ENCODE results near the gene WFDC13. TPM values are rescaled to one million over a fixed set of nuclear protein-coding genes. Genes with fewer than 3 reads are reported as not detected.

The WFDC13 gene
- total RNA-seq, 1 donor from 2014 or later, result not detected

Small RNAs within 50 kb of the gene (small RNA-seq; reads per million reads assigned to genes)
- gene MIR3617 (not detected), gene SPINT5P (not detected)

Other genes with a start within 250 kb of the WFDC13 start
- gene WFDC2, start 232.3 kb upstream of the WFDC13 start, total RNA-seq, result 3.3 TPM
- gene SPINT3, start 186.4 kb upstream of the WFDC13 start, total RNA-seq, result not detected
- gene WFDC6, start 162.6 kb upstream of the WFDC13 start, total RNA-seq, result not detected
- not detected for gene EPPIN, start 154.6 kb upstream of the WFDC13 start, total RNA-seq
- gene WFDC8, start 122.8 kb upstream of the WFDC13 start, total RNA-seq, result not detected
- not detected for gene WFDC10A, start 72.3 kb upstream of the WFDC13 start, total RNA-seq
- not detected for gene WFDC9, start 70.8 kb upstream of the WFDC13 start, total RNA-seq
- not detected for gene WFDC11, start 31.8 kb upstream of the WFDC13 start, total RNA-seq
- gene WFDC10B, start 3.0 kb downstream of the WFDC13 start, total RNA-seq, result not detected
- not detected for gene SPINT4, start 20.3 kb downstream of the WFDC13 start, total RNA-seq
- not detected for gene WFDC3, start 89.8 kb downstream of the WFDC13 start, total RNA-seq
- gene DNTTIP1, start 89.9 kb downstream of the WFDC13 start, total RNA-seq, result 13.0 TPM
- 3.7 TPM for gene UBE2C, start 110.6 kb downstream of the WFDC13 start, total RNA-seq
- not detected for gene TNNC2, start 125.3 kb downstream of the WFDC13 start, total RNA-seq
- 15.5 TPM for gene SNX21, start 131.8 kb downstream of the WFDC13 start, total RNA-seq
- 32.6 TPM for gene ACOT8, start 155.4 kb downstream of the WFDC13 start, total RNA-seq
- gene ZSWIM3, start 155.6 kb downstream of the WFDC13 start, total RNA-seq, result 13.9 TPM
- 5.3 TPM for gene ZSWIM1, start 179.2 kb downstream of the WFDC13 start, total RNA-seq
- 2.0 TPM for gene SPATA25, start 185.6 kb downstream of the WFDC13 start, total RNA-seq
- gene NEURL2, start 189.2 kb downstream of the WFDC13 start, total RNA-seq, result 3.3 TPM
- gene CTSA, start 189.3 kb downstream of the WFDC13 start, total RNA-seq, result 14.7 TPM
- gene PLTP, start 210.1 kb downstream of the WFDC13 start, total RNA-seq, result 19.2 TPM
- gene PCIF1, start 232.6 kb downstream of the WFDC13 start, total RNA-seq, result 9.0 TPM